Loucy (cell line): Measurements from ENCODE around the gene ACIN1.

Experiments used
- EZH2phosphoT487 ChIP-seq: fragments of 200-600 bp; IDR thresholded peaks from 2 replicates; pipeline ENCODE4 v1.6.1; 2018; ENCODE audit warnings: antibody characterized with exemption, mild to moderate bottlenecking, moderate library complexity, borderline replicate concordance
- TF ChIP-seq, protein P1 (sequence below): fragments of 200-600 bp; sonication (generic); conservative IDR thresholded peaks from 2 replicates; pipeline ENCODE4 v1.5.1; 2014; ENCODE audit warnings: mild to moderate bottlenecking, antibody characterized with exemption, low read length

DNA sequence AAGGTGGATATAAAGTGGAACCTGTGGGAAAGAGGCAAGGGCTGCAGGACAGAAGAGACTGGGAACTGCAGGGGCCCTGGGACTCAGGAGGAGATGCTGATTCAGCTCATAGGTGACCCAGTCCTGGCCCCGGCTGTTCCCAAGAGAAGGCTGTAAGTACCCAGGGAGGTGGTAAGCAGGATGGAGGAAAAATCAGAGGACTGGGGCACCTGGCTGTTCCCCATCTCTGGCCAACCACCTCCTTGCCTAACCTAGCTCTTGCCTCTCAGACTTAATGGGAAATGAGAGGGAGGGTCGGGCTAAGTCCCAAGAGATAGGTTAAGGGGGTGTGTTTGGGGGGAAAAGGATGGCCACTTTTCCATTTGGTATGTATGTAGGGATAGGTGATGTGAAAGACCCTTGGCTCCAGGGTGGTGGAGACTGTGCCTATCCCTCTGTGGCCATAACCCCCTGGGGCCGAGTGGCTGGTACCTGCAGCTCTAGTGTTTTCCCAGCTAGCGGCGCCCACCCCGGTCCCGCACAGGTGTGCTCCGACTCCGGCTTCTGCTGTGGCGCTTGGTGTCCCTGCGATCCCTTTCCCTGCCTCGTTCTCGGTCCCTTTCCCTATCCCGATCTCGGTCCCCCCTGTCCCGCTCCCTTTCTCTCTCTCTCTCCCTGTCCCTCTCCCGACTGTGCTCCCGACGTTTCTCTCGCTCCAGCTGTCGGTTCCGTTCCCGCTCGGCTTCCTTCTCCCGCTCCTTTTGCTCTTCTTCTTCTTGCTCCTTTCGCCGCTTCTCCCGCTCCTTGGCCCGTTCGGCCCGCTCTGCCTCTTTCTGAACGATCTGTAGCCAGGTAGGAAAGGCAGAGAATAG, 36.1 kb downstream of the ACIN1 start:
- TF ChIP-seq, protein P1, sequence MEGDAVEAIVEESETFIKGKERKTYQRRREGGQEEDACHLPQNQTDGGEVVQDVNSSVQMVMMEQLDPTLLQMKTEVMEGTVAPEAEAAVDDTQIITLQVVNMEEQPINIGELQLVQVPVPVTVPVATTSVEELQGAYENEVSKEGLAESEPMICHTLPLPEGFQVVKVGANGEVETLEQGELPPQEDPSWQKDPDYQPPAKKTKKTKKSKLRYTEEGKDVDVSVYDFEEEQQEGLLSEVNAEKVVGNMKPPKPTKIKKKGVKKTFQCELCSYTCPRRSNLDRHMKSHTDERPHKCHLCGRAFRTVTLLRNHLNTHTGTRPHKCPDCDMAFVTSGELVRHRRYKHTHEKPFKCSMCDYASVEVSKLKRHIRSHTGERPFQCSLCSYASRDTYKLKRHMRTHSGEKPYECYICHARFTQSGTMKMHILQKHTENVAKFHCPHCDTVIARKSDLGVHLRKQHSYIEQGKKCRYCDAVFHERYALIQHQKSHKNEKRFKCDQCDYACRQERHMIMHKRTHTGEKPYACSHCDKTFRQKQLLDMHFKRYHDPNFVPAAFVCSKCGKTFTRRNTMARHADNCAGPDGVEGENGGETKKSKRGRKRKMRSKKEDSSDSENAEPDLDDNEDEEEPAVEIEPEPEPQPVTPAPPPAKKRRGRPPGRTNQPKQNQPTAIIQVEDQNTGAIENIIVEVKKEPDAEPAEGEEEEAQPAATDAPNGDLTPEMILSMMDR = no peak
- no peak for TF ChIP-seq EZH2phosphoT487
